T-helper 17 cell (primary cell): ENCODE results near the gene HBS1L. TPM values are rescaled to one million over a fixed set of nuclear protein-coding genes. Genes with fewer than 3 reads are reported as not detected.

Experiments
- ATAC-seq: fragments of 150-1000 bp; cut with Tn5 transposase; 2 replicates; pipeline ENCODE4 v1.10.0; 2021; ENCODE audit warnings: mild to moderate bottlenecking, moderate library complexity
- DNase-seq, 3 donors: peaks; one replicate each; pipeline versions ENCODE4 v3.0.0 to v3.0.0-alpha.2; 2020 to 2021
- H3K9me3 ChIP-seq: one replicate; pipeline ENCODE4 v1.7.0; 2013; ENCODE audit warnings: low read length, mild to moderate bottlenecking; ENCODE audit not compliant: control insufficient read depth, poor library complexity, severe bottlenecking
- H3K27ac Mint-ChIP-seq: one replicate; pipeline ENCODE4 v1.8.0; 2022; ENCODE audit warnings: mild to moderate bottlenecking, moderate library complexity, mixed read lengths
- H3K27me3 Mint-ChIP-seq: one replicate; pipeline ENCODE4 v1.8.0; 2022; ENCODE audit warnings: mixed read lengths
- H3K36me3 Mint-ChIP-seq: one replicate; pipeline ENCODE4 v1.8.0; 2022; ENCODE audit warnings: low read depth, mixed read lengths
- H3K4me1 Mint-ChIP-seq: one replicate; pipeline ENCODE4 v1.8.0; 2022; ENCODE audit warnings: mild to moderate bottlenecking, mixed read lengths
- H3K4me3 Mint-ChIP-seq: one replicate; pipeline ENCODE4 v1.8.0; 2022; ENCODE audit warnings: mild to moderate bottlenecking, moderate library complexity, mixed read lengths
- total RNA-seq, 4 donors: library from RNA in 2 of 4; stranded (reverse) in 2 of 4; gene quantifications; one replicate each; pipeline ENCODE4 v1.2.3 and lab custom pipeline; 2022 to 2026

The HBS1L gene
- total RNA-seq, 2 donors from 2014 or later = 72.1 to 94.0 TPM

DNA sequence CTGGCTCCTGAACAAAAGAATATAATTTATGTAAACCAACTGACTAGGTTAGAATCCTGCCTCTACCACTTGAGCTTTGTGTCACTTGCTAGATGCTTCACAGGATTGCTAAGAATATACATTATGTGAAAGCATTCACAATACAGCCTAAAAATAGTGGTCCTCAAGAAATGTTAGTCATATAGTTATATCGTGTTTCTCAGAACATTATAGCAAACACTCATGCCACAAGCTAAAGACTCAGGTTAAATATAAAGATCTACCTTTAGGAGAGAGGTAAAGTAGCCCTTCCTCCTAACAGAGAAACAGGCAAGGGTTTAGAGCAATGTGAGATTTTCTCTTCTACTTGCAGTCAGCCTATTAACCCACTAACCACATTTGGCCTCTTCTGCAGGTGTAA lies 86.9 kb downstream of the HBS1L start:
- H3K36me3 Mint-ChIP-seq = peaks cover 5% of the 10 kb centered on the region

DNA sequence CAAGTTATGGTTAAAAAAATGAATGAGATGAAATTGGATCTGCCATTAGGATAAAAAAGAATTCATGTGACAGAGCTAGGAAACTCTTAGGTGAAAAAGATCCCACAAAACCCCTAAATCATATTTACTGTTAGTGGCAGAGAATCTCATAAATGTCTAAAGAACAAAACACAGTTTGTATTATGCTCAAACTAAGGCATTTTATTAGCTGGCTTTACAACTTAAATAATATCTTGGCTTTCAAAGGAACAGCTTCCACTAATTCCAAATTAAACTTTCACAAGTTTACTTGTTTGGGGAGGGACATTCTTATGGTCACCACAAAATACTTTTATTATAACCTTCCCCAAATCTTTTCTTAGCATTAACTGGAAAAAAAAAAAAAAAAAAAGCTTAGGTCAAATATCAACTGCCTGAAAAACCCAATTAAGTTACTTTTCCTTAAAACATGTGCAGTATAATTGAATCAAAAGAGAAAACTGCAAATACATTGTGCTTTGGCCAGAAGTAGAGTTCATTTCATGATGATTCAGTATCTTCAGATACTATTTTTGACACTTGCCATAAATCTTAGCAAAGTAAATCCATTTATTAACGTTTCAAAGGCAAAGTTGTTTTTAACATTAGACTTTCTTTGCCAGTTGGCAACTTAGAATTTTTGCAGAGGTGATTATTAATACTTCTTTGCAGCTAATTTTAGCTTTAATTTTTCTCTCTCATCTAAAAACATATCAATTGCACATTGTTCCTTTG lies 90.0 kb downstream of the HBS1L start:
- Mint-ChIP-seq H3K4me3 (no peak overlapping the region), H3K36me3 (peaks cover 6% of the 10 kb centered on the region), H3K4me1 (peaks cover 2% of the 10 kb centered on the region), H3K27ac (no peak overlapping the region), H3K27me3 (no peaks in the 10 kb centered on the region)
- no peaks in the 10 kb centered on the region for H3K9me3 ChIP-seq
- ATAC-seq (no peak), DNase-seq (no peak)

More for the DNA sequence above, 86.9 kb downstream of the HBS1L start:
- Mint-ChIP-seq H3K27me3 (no peaks in the 10 kb centered on the region), H3K4me1 (peaks cover 2% of the 10 kb centered on the region), H3K27ac (no peak overlapping the region), H3K4me3 (no peak overlapping the region)
- ATAC-seq (no peak), DNase-seq (no peak)
- no peaks in the 10 kb centered on the region for H3K9me3 ChIP-seq

GRCh38 chr6:134962421-134962820 lies 92.2 kb downstream of the HBS1L start:
- no peak overlapping the region for H3K27ac Mint-ChIP-seq

GRCh38 chr6:134961366-134961765 lies 93.3 kb downstream of the HBS1L start:
- no peak for DNase-seq
- H3K27ac Mint-ChIP-seq = no peak overlapping the region
- H3K27me3 Mint-ChIP-seq = no peaks in the 10 kb centered on the region
- H3K4me1 Mint-ChIP-seq = no peaks in the 10 kb centered on the region
- no peaks in the 10 kb centered on the region for H3K9me3 ChIP-seq
- peaks cover 6% of the 10 kb centered on the region for H3K36me3 Mint-ChIP-seq
- no peak for ATAC-seq
- no peak overlapping the region for H3K4me3 Mint-ChIP-seq

More at GRCh38 chr6:134962421-134962820, 92.2 kb downstream of the HBS1L start:
- DNase-seq (no peak), ATAC-seq (no peak)
- no peak overlapping the region for H3K4me3 Mint-ChIP-seq
- H3K9me3 ChIP-seq = no peaks in the 10 kb centered on the region
- H3K36me3 Mint-ChIP-seq = peaks cover 6% of the 10 kb centered on the region
- no peaks in the 10 kb centered on the region for H3K27me3 Mint-ChIP-seq
- H3K4me1 Mint-ChIP-seq = peaks cover 2% of the 10 kb centered on the region

DNA sequence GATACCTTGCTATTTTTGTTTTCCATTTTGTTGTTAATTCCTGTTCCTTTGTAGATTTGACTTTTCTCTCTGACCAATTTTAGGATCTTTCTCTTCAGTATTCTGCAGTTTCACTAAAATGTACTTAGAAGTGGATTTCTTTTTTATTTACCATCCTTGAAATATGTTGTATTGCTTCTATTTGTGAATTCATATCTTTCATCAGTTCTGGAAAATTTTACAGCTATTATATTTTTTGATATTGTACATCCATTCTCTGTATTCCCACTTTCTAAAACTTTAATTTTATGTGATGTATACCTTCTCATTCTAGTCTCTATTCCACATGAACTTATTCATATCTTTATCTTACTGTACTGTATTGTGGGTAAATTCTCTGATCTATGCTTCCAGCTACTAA lies 95.0 kb downstream of the HBS1L start:
- no peaks in the 10 kb centered on the region for H3K27me3 Mint-ChIP-seq
- no peak for ATAC-seq
- H3K4me1 Mint-ChIP-seq = no peaks in the 10 kb centered on the region
- H3K36me3 Mint-ChIP-seq = peaks cover 6% of the 10 kb centered on the region
- no peak for DNase-seq
- H3K4me3 Mint-ChIP-seq = no peak overlapping the region
- H3K9me3 ChIP-seq = no peaks in the 10 kb centered on the region
- no peak overlapping the region for H3K27ac Mint-ChIP-seq

DNA sequence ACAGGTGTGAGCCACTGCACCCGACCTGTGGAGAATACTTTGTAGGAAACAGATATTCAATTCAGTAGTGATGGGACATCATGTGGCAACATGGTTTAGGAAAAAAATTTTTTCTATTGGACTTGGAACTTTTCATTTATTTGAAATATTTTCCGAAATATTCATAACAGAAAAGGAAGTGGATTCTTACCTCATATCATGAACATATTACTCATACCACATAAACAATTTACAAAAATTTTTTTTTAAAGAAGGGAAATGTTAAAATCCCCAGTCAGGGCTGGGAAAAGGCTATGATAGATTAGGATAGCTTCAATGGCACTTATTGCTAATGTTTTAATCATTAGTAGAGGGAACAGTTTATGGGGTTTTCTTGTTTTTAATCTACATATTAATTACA lies 97.9 kb downstream of the HBS1L start:
- no peaks in the 10 kb centered on the region for H3K4me1 Mint-ChIP-seq

GRCh38 chr6:134956032-134956431 lies 98.6 kb downstream of the HBS1L start:
- Mint-ChIP-seq H3K4me1 (no peaks in the 10 kb centered on the region), H3K27ac (no peak overlapping the region)
- ATAC-seq = no peak

More for the DNA sequence above, 97.9 kb downstream of the HBS1L start:
- H3K9me3 ChIP-seq = no peaks in the 10 kb centered on the region
- Mint-ChIP-seq H3K27ac (no peak overlapping the region), H3K4me3 (no peak overlapping the region), H3K36me3 (no peaks in the 10 kb centered on the region), H3K27me3 (no peaks in the 10 kb centered on the region)
- no peak for DNase-seq
- no peak for ATAC-seq

GRCh38 chr6:134954272-134955000 lies 100.2 kb downstream of the HBS1L start:
- H3K27ac Mint-ChIP-seq = no peak overlapping the region
- H3K27me3 Mint-ChIP-seq = no peaks in the 10 kb centered on the region
- H3K4me3 Mint-ChIP-seq = no peak overlapping the region
- no peaks in the 10 kb centered on the region for H3K36me3 Mint-ChIP-seq
- H3K4me1 Mint-ChIP-seq = no peaks in the 10 kb centered on the region
- no peak for ATAC-seq
- H3K9me3 ChIP-seq = no peaks in the 10 kb centered on the region
- no peak for DNase-seq

More at GRCh38 chr6:134956032-134956431, 98.6 kb downstream of the HBS1L start:
- Mint-ChIP-seq H3K27me3 (no peaks in the 10 kb centered on the region), H3K4me3 (no peak overlapping the region), H3K36me3 (no peaks in the 10 kb centered on the region)
- no peak for DNase-seq
- no peaks in the 10 kb centered on the region for H3K9me3 ChIP-seq

GRCh38 chr6:134951494-134952263 lies 102.9 kb downstream of the HBS1L start:
- no peak for ATAC-seq

GRCh38 chr6:134950482-134950881 lies 104.1 kb downstream of the HBS1L start:
- Mint-ChIP-seq H3K27ac (no peak overlapping the region), H3K4me1 (no peaks in the 10 kb centered on the region), H3K36me3 (no peaks in the 10 kb centered on the region), H3K4me3 (no peak overlapping the region), H3K27me3 (no peaks in the 10 kb centered on the region)
- no peaks in the 10 kb centered on the region for H3K9me3 ChIP-seq
- DNase-seq (no peak), ATAC-seq (no peak)

More at GRCh38 chr6:134951494-134952263, 102.9 kb downstream of the HBS1L start:
- DNase-seq = no peak
- H3K4me1 Mint-ChIP-seq = no peaks in the 10 kb centered on the region
- no peak overlapping the region for H3K4me3 Mint-ChIP-seq
- no peaks in the 10 kb centered on the region for H3K9me3 ChIP-seq
- H3K27ac Mint-ChIP-seq = no peak overlapping the region
- H3K27me3 Mint-ChIP-seq = no peaks in the 10 kb centered on the region
- no peaks in the 10 kb centered on the region for H3K36me3 Mint-ChIP-seq

DNA sequence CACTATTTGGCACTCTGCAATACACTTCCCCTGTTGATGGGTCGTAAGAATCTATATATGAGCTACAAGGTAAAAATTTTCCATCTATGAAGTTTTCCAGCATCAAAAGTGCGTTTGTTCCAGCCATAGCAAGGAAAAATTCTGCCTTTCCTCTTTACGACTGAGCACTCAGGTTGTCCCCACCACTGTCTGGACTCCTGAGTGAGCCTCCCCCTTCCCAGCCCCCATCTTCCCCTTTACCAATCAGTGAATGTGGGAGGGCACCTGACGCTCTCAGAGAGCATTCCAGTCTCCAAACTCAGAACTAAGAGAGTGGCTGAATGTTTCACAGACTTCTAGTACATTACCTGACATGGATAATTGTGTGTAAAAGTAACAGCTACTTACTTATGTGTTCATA lies 104.7 kb downstream of the HBS1L start, which contains the start of gene ALDH8A1:
TSS of gene ALDH8A1 (minus strand) at position 175 of the 400 bp plus-strand sequence. CDS start at position 127, 48 bp downstream.
- no peak for ATAC-seq
- H3K27me3 Mint-ChIP-seq = no peaks in the 10 kb centered on the region

GRCh38 chr6:134948691-134949090 lies 105.9 kb downstream of the HBS1L start:
- H3K4me1 Mint-ChIP-seq = no peaks in the 10 kb centered on the region
- H3K36me3 Mint-ChIP-seq = no peaks in the 10 kb centered on the region
- DNase-seq (no peak), ATAC-seq (no peak)
- H3K27me3 Mint-ChIP-seq = no peaks in the 10 kb centered on the region
- H3K4me3 Mint-ChIP-seq = no peak overlapping the region
- no peak overlapping the region for H3K27ac Mint-ChIP-seq
- no peaks in the 10 kb centered on the region for H3K9me3 ChIP-seq

More for the DNA sequence above, 104.7 kb downstream of the HBS1L start, which contains the start of gene ALDH8A1:
- Mint-ChIP-seq H3K4me3 (no peak within 1 kb of the TSS), H3K36me3 (no peaks in the 10 kb centered on the region), H3K4me1 (no peaks in the 10 kb centered on the region), H3K27ac (no peak within 1 kb of the TSS)
- no peaks in the 10 kb centered on the region for H3K9me3 ChIP-seq
- DNase-seq = no peak

GRCh38 chr6:134948142-134948541 lies 106.5 kb downstream of the HBS1L start:
- Mint-ChIP-seq H3K27ac (no peak overlapping the region), H3K4me3 (no peak overlapping the region), H3K36me3 (no peaks in the 10 kb centered on the region), H3K4me1 (no peaks in the 10 kb centered on the region), H3K27me3 (no peaks in the 10 kb centered on the region)
- no peak for ATAC-seq
- no peak for DNase-seq
- no peaks in the 10 kb centered on the region for H3K9me3 ChIP-seq
